Ishikawa (cell line): ENCODE measurements around the gene KRT83.

Experiments used
- CEBPB ChIP-seq: IDR thresholded peaks from 2 replicates; pipeline ENCODE4 v1.6.1; 2012
- CREB1 ChIP-seq: IDR thresholded peaks from 2 replicates; pipeline ENCODE4 v1.6.1; 2012; ENCODE audit warnings: low read depth
- EGR1 ChIP-seq: IDR thresholded peaks from 2 replicates; pipeline ENCODE4 v1.6.1; 2012
- EP300 ChIP-seq: IDR thresholded peaks from 2 replicates; pipeline ENCODE4 v1.6.1; 2012; ENCODE audit warnings: borderline replicate concordance
- FOXM1 ChIP-seq: IDR thresholded peaks from 2 replicates; pipeline ENCODE4 v1.6.1; 2012; ENCODE audit warnings: low read depth, borderline replicate concordance
- NFIC ChIP-seq: IDR thresholded peaks from 2 replicates; pipeline ENCODE4 v1.6.1; 2012
- RAD21 ChIP-seq: IDR thresholded peaks from 2 replicates; pipeline ENCODE4 v1.6.1; 2012; ENCODE audit warnings: low read depth
- TAF1 ChIP-seq: IDR thresholded peaks from 2 replicates; pipeline ENCODE4 v1.6.1; 2012; ENCODE audit warnings: low read depth, mild to moderate bottlenecking
- TCF12 ChIP-seq: IDR thresholded peaks from 2 replicates; pipeline ENCODE4 v1.6.1; 2012; ENCODE audit warnings: low read depth
- TEAD4 ChIP-seq: IDR thresholded peaks from 2 replicates; pipeline ENCODE4 v1.6.1; 2012
- YY1 ChIP-seq: IDR thresholded peaks from 2 replicates; pipeline ENCODE4 v1.6.1; 2012; ENCODE audit warnings: low read depth
- ZBTB7A ChIP-seq: IDR thresholded peaks from 2 replicates; pipeline ENCODE4 v1.6.1; 2012; ENCODE audit warnings: low read depth
- TF ChIP-seq, protein P1 (sequence below): IDR thresholded peaks from 2 replicates; pipeline ENCODE4 v1.6.1; 2012; ENCODE audit warnings: low read depth, mild to moderate bottlenecking
- TF ChIP-seq, protein P2 (sequence below): IDR thresholded peaks from 2 replicates; pipeline ENCODE4 v1.6.1; 2012
- TF ChIP-seq, protein P3 (sequence below): IDR thresholded peaks from 2 replicates; pipeline ENCODE4 v1.6.1; 2012

KRT83 gene

DNA sequence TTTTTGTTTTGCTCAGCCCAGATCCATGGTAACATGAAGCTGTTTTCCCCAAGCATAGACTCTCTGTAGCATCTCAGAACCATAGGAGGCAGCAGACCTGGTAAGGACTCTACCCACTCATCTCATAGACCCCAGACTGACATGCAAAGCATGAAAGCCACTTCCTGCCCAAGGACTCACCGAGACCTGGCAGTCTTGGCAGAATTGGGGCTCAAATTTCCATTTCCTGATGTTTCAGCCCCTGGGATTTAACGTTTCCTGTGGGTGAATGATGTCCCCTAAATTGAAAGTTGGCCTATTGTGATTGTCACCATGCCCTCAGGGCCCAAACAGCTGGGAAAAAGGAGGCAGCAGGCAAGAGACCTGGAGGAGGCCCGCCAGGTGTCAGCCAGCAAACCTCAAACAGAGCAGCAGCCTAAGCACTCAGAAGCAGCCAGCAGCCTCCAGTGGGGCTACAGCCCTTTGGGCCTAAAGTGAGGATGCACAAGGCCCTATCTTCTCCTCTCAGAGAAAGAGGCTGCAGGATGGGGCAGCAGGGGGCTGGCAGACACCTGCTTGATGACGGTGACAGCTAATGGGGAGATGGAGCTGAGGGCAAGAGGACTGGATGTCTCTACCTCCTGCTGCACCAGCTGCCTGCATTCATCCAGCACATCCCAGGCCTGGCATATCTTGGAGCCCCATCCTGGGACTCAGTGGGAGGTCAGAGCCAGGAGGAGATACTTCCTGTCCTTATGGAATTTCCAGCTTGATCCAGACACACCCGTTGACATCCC, 37.6 kb upstream of the KRT83 start:
- TF ChIP-seq TCF12 (no peak), FOXM1 (no peak), YY1 (no peak), NFIC (no peak), TEAD4 (no peak), TAF1 (no peak), RAD21 (no peak), ZBTB7A (no peak), EGR1 (no peak), CREB1 (no peak), EP300 (no peak), CEBPB (no peak)
- TF ChIP-seq, protein P1, sequence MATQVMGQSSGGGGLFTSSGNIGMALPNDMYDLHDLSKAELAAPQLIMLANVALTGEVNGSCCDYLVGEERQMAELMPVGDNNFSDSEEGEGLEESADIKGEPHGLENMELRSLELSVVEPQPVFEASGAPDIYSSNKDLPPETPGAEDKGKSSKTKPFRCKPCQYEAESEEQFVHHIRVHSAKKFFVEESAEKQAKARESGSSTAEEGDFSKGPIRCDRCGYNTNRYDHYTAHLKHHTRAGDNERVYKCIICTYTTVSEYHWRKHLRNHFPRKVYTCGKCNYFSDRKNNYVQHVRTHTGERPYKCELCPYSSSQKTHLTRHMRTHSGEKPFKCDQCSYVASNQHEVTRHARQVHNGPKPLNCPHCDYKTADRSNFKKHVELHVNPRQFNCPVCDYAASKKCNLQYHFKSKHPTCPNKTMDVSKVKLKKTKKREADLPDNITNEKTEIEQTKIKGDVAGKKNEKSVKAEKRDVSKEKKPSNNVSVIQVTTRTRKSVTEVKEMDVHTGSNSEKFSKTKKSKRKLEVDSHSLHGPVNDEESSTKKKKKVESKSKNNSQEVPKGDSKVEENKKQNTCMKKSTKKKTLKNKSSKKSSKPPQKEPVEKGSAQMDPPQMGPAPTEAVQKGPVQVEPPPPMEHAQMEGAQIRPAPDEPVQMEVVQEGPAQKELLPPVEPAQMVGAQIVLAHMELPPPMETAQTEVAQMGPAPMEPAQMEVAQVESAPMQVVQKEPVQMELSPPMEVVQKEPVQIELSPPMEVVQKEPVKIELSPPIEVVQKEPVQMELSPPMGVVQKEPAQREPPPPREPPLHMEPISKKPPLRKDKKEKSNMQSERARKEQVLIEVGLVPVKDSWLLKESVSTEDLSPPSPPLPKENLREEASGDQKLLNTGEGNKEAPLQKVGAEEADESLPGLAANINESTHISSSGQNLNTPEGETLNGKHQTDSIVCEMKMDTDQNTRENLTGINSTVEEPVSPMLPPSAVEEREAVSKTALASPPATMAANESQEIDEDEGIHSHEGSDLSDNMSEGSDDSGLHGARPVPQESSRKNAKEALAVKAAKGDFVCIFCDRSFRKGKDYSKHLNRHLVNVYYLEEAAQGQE: no peak
- TF ChIP-seq, protein P2, sequence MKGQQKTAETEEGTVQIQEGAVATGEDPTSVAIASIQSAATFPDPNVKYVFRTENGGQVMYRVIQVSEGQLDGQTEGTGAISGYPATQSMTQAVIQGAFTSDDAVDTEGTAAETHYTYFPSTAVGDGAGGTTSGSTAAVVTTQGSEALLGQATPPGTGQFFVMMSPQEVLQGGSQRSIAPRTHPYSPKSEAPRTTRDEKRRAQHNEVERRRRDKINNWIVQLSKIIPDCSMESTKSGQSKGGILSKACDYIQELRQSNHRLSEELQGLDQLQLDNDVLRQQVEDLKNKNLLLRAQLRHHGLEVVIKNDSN: no peak
- TF ChIP-seq, protein P3, sequence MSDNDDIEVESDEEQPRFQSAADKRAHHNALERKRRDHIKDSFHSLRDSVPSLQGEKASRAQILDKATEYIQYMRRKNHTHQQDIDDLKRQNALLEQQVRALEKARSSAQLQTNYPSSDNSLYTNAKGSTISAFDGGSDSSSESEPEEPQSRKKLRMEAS: no peak

DNA sequence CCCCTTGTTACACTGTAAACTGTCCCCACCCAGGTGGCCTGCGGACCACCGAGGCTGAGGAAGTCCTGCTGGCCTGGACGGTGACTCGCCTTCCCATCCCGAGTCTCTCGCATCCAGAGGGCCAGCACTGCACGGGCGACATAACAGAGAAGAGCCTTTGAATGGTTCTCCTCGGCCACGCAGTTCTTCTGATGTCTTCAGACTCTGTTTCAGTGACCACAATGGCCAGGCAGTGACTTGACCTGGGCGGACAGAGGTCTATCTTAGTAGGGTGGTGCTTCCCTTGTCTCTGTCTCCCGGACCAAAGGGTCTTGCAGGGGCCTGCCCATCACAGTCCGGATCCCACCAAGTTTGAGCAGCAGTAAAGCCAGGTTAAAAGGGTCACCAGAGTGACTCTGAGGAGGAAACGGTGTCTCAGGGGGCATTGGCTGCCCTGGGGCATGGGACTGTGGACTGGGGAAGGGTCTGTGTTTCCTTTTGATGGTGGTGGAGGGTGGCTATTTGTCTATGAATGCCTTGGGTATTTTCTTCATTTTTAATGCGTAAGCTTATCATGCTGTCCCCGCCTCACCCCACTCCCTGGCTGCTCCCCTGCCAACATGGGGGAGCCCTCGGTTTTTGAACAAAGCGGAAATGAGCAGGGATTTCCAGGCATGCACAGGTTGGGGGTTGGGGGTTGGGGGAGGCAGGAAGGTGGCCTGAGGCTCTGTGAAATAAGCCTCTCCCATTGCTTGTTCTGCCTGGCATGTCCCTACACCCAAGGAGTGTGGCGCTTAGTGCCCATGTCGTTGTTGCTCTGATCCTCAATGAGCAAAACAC, 35.8 kb upstream of the KRT83 start:
- TF ChIP-seq, protein P1: no peak
- TF ChIP-seq FOXM1 (no peak), TAF1 (no peak), EGR1 (no peak), TCF12 (no peak), CREB1 (no peak), EP300 (no peak), NFIC (no peak), CEBPB (no peak), YY1 (no peak), ZBTB7A (no peak), TEAD4 (no peak), RAD21 (no peak)
- TF ChIP-seq, protein P3: no peak
- TF ChIP-seq, protein P2: no peak

DNA sequence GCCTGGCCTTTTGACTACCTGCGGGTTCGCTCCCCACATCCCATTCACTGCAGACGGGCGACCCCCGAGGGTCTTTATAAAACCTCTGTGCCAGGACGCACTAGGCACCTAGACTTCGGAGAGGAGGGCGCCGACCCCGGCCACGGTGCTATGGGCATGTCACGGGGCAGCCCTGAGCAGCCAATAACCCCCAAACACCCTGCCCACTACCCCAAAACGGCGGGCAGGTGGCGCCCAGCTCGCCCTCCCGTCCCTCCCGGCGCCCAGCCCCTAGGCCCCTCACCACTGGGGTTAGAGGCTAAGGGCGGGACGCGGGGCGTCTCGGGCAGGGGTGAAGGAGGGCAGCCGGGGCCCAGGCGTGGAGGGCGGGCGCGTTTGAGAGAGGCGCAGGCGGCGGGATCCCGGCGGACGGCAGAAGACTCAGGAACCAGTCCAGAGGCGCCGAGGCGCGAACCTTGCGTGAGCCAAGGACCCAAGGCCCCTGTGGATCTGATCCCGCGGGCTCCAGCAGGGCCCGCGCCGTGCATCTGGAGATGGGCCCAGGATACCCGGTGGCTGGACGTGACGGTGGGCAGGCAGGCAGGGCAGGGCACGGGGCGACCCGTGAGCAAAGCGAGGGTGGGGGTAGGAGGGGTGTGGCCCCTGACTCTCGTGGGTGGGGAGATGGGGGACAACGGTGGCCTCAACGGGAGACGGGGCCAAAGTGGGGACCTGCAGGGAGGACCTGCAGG, 35.0 kb upstream of the KRT83 start:
- TF ChIP-seq EP300 (no peak), EGR1 (no peak), RAD21 (no peak), FOXM1 (no peak), TCF12 (no peak), TEAD4 (no peak), TAF1 (no peak), NFIC (no peak)
- TF ChIP-seq, protein P2: no peak
- TF ChIP-seq, protein P3: no peak

DNA sequence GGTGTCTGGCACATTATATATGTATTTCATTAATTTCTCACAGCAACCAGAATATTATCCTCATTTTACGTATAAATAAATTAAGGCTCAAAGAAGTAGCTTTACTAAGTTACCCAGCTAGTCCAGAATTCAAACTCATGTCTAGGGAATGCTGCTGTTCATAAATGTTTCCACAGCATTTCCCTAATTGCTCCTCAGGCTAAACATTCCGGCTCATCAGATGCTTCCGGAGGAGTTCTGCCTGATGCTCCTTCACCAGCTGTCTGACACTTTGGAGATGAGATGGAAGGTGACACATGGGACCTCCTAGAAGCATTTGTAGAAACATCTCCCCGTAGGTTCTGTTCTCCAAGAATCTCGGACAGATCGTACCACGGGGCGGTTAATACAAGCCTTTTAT, 34.0 kb upstream of the KRT83 start:
- no peak for TF ChIP-seq TAF1
- TF ChIP-seq TEAD4: no peak
- TF ChIP-seq EP300: no peak
- no peak for TF ChIP-seq NFIC
- TF ChIP-seq, protein P1: no peak
- no peak for TF ChIP-seq TCF12
- no peak for TF ChIP-seq RAD21
- TF ChIP-seq, protein P3: no peak
- no peak for TF ChIP-seq CEBPB
